Fibroblast of skin of abdomen (primary cell): Measurements from ENCODE around the gene SPEN.

Experiments used
- DNase-seq: peaks from one replicate; pipeline ENCODE4 v3.0.0-alpha.2; 2013

The SPEN gene

GRCh38 chr1:15989776-15990175 is 142.3 kb downstream of the SPEN start:
- no peak for DNase-seq
